ENCODE measurements around the gene MUC6. TPM values are rescaled to one million over a fixed set of nuclear protein-coding genes. Genes with fewer than 3 reads are reported as not detected.

Gene MUC6
- total and polyA plus RNA-seq, 9 of the 15 experiments (the other 6 are each of a cell fraction or from before 2014, with no cell fraction given) = not detected

DNA sequence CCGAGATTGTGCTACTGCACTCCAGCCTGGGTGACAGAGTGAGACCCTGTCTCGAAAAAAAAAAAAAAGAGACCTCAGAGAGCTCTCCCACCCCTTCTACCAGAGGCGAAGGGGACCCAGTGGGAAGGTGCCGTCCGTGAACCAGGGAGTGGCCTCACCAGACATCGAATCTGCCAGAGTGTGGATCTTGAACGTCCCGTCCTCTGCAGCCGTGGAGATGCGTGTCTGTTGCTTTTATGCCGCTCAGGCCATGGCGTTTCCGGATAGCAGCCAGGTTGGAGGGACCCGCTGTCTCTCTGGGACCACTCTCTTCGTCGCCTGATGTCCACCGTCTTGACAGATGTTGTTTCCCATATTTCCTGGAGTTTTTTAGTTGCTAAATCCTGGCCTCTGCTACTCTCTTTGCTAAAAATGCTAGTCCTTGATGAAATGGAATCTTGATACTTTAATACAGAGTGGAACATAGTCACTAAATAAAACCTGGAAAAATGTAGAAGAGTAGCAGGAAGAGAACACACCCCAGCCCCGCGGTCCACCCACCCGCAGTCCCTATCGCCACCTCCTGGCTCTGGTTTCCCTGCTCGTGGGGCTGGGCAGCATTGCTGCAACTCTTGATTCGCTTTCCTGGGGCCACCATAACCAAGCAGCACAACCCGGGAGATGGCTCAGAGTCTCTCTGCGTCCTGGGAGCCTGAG lies 12.0 kb upstream of the MUC6 start:
- no peaks in the 10 kb centered on the region for H3K9me3 ChIP-seq (replicated peaks; ENCODE audit: control insufficient read depth, insufficient read depth, low read depth, low read length)
- intact Hi-C loops (cut with micrococcal nuclease) (loop anchor here (5.0 kb wide), 1 partner anchor 141 kb away; no protein-coding TSS in a partner anchor), in situ Hi-C loops (cut with MboI) (no loop called here)
- H4K20me1 ChIP-seq (replicated peaks; ENCODE audit: control insufficient read depth, insufficient read depth, low read length) = 0 out of 2 replicates have a peak, but pooled peaks cover 12% of the 10 kb centered on the region
- peaks cover 0 to 46% of the 10 kb centered on the region in 2 experiments; a peak in 3 of 5 replicates for H3K4me1 ChIP-seq (replicated peaks in 1 of 2; ENCODE audit: control insufficient read depth in 2 of 2, insufficient read depth in 2 of 2, low read length in 2 of 2)
- ChIA-PET POLR2A (interaction anchor here (1.0 kb wide), 1 partner anchor 12 kb away, joined by 3 read pairs; no protein-coding TSS in a partner anchor), CTCF (ENCODE audit: low intra/inter-chr PET ratio) (no interaction called here)
- FAIRE-seq (no peak), DNase-seq (ENCODE audit: extremely low read depth in 1 of 4, low spot score in 3 of 4) (no peak), ATAC-seq (no peak)
- no peak overlapping the region for H2AFZ ChIP-seq (ENCODE audit: low read depth, low read length)
- peak in 2 of 3 experiments; percentile 23 to 31; a peak in 2 of 6 replicates for TF ChIP-seq CTCF (IDR thresholded peaks at IDR 0.05 in 2 of 3, conservative IDR thresholded peaks at IDR 0.05 in 1 of 3; ENCODE audit: insufficient read depth in 2 of 3, low read depth in 1 of 3, low read length in 3 of 3)
- TF ChIP-seq CEBPG (CRISPR knock-in tag; IDR thresholded peaks at IDR 0.05) = no peak
- TF ChIP-seq CEBPG (tag; conservative IDR thresholded peaks at IDR 0.05 in 1 of 2, IDR thresholded peaks at IDR 0.05 in 1 of 2) = no peak
- TF ChIP-seq ZKSCAN8 (CRISPR knock-in tag; IDR thresholded peaks at IDR 0.05) = no peak
- TF ChIP-seq, protein P1, sequence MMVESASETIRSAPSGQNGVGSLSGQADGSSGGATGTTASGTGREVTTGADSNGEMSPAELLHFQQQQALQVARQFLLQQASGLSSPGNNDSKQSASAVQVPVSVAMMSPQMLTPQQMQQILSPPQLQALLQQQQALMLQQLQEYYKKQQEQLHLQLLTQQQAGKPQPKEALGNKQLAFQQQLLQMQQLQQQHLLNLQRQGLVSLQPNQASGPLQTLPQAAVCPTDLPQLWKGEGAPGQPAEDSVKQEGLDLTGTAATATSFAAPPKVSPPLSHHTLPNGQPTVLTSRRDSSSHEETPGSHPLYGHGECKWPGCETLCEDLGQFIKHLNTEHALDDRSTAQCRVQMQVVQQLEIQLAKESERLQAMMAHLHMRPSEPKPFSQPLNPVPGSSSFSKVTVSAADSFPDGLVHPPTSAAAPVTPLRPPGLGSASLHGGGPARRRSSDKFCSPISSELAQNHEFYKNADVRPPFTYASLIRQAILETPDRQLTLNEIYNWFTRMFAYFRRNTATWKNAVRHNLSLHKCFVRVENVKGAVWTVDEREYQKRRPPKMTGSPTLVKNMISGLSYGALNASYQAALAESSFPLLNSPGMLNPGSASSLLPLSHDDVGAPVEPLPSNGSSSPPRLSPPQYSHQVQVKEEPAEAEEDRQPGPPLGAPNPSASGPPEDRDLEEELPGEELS (CRISPR knock-in tag; IDR thresholded peaks at IDR 0.05; ENCODE audit: borderline replicate concordance) = no peak
- no peak for TF ChIP-seq TCF3 (CRISPR knock-in tag; IDR thresholded peaks at IDR 0.05)
- TF ChIP-seq, protein P2, sequence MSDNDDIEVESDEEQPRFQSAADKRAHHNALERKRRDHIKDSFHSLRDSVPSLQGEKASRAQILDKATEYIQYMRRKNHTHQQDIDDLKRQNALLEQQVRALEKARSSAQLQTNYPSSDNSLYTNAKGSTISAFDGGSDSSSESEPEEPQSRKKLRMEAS (CRISPR knock-in tag; IDR thresholded peaks at IDR 0.05) = no peak
- TF ChIP-seq, protein P3, sequence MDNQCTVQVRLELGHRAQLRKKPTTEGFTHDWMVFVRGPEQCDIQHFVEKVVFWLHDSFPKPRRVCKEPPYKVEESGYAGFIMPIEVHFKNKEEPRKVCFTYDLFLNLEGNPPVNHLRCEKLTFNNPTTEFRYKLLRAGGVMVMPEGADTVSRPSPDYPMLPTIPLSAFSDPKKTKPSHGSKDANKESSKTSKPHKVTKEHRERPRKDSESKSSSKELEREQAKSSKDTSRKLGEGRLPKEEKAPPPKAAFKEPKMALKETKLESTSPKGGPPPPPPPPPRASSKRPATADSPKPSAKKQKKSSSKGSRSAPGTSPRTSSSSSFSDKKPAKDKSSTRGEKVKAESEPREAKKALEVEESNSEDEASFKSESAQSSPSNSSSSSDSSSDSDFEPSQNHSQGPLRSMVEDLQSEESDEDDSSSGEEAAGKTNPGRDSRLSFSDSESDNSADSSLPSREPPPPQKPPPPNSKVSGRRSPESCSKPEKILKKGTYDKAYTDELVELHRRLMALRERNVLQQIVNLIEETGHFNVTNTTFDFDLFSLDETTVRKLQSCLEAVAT (IDR thresholded peaks at IDR 0.05) = no peak
- TF ChIP-seq BRD9 (IDR thresholded peaks at IDR 0.05; ENCODE audit: low read depth, partially characterized antibody) = no peak
- TF ChIP-seq ZNF354B (CRISPR knock-in tag; IDR thresholded peaks at IDR 0.05) = no peak
- no peaks in the 10 kb centered on the region for H3K79me2 ChIP-seq (ENCODE audit: control insufficient read depth, insufficient read depth, low read length)
- no peak overlapping the region for H3K9ac ChIP-seq (ENCODE audit: insufficient read depth in 1 of 2, low read depth in 2 of 2, low read length in 2 of 2)
- H3K27ac ChIP-seq (ENCODE audit: extremely low read depth, low read depth, low read length) = no peak overlapping the region
- H3K36me3 ChIP-seq (ENCODE audit: control insufficient read depth, insufficient read depth, low read length) = no peaks in the 10 kb centered on the region
- no peak overlapping the region for H3K4me2 ChIP-seq (ENCODE audit: insufficient read depth, low read length)
- peaks cover 27 to 77% of the 10 kb centered on the region in 2 experiments for H3K27me3 ChIP-seq (ENCODE audit: control insufficient read depth in 2 of 2, insufficient read depth in 2 of 2, low read length in 2 of 2)
- no peak overlapping the region for H3K4me3 ChIP-seq
- no TSS peak for BruUV-seq (replicated peaks)
- WGBS (ENCODE audit: insufficient coverage, low coverage, missing lambda C conversion rate) = 2% methylated on average over 24 of the region's 25 CpGs
- no peaks in the 10 kb centered on the region for H3K9me1 ChIP-seq (ENCODE audit: control insufficient read depth, insufficient read depth, low read length)

Data from K562 (cell line).